Ramos (cell line): Measurements from ENCODE around the gene PDE6G.

Experiments
- in situ Hi-C: fragments of 300-500 bp; cut with MboI; formaldehyde crosslinking; loops from one replicate; pipeline ENCODE4 v1.14.3; 2022; ENCODE audit warnings: low sequenced_read_pairs; ENCODE audit not compliant: unreplicated experiment

The PDE6G gene

DNA sequence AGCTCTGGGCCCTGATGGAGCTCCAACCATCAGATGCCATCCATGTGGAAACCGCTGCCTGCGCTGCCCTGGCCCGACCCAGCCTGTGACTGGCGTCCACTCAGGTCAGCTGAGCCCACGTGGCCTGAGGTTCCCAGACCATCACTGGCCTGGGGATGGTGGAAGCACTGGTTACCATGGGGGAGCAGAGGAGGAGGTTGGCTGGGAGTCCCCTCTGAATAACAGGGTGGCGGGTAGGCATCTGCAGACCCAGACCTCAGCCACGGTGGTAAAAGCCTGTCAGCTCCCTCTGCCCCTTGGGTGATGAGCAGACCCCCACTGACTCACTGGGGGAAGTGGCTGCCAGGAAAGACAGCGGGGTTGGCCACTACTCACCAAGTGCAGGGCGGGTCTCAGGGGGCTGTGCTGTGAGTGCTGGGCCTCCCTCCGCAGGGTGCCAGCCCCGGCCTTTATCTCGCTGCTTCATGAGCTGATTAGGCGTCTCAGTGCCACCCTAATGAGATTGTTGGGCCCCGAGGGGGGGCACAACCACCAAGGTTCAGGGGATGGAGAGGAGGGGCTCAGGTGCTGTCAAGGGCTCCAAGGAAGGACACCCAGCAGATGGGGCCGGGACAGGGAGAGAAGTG lies at the start of gene PDE6G:
PDE6G (minus strand) TSS at position 425 of the 626 bp plus-strand sequence. CDS start 3,237 bp downstream, outside the sequence.
- in situ Hi-C loops: no loop called here

DNA sequence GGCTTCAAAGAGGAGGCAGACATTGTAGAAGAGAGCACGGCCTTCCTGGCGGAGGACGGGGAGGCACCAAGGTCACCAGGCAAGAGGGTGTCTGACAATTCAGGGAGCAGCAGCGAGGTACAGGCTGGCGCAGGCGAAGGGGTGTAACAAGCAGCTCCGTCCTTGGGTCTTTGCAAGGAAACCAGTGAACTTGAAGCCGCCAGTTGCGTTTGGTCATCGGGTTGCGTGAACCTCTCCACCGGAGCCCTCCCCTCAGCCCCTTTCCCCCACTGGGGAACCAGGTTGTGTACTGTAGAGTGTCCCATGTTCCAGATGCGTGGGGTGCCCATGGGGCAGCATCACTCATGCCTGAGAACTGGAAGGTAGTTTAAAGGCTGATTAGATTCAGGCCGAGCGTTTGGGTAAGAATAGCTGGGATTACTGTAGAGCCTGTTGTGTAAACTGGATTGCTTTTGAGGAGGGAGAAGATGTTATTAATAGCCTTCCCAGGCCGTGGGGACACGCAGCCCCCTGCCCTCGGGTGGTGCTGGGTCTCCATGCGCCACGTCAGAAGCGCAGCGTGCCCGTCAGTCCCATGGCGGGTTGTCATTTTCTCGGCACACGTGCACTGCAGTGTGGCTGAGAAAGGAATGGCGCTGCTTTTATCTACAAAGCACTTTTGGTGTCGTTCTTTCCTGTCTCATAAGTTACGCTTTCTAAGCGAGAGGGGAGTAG lies 49.3 kb upstream of the PDE6G start:
- in situ Hi-C loops: no loop called here

DNA sequence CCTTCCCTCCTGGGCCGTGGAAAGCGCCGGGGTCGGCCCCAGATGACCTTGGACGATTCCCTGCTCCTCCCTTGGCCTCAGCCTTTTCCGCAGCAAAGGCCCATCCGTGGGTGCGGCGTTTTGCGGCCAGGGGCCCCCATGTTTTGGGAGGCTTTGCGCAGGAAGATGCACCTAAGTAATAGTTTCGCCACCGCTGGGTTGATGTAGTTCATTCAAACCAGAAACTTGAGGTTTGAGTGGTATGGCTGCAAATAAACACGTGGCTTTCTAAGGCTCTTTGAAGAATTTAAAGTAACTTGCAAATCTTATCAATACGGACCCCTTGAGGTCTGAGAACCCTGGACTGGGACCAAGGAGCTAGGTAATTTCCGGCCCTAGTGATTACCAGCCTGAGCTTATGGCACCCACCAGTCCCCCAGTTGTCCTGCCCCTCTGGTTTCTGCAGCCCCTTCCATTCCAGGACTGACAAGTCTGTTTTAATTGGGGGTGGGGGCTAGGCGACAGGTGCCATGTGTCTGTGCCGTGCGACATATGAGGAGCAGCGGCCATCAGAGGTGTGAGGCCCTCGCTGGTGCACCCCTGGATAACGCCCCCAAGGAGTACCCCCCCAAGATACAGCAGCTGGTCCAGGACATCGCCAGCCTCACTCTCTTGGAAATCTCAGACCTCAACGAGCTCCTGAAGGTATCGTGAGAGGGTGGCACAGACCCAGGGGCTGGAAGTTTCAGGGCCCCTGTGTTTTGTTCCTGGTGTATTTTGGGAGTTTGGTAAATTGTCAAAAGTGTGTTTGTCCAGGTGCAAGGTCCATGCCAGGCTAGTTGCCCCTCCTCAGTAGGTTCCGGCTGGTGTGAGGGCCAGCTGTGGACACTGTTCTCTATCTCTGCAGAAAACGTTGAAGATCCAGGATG lies 47.7 kb upstream of the PDE6G start:
- in situ Hi-C loops: no loop called here

DNA sequence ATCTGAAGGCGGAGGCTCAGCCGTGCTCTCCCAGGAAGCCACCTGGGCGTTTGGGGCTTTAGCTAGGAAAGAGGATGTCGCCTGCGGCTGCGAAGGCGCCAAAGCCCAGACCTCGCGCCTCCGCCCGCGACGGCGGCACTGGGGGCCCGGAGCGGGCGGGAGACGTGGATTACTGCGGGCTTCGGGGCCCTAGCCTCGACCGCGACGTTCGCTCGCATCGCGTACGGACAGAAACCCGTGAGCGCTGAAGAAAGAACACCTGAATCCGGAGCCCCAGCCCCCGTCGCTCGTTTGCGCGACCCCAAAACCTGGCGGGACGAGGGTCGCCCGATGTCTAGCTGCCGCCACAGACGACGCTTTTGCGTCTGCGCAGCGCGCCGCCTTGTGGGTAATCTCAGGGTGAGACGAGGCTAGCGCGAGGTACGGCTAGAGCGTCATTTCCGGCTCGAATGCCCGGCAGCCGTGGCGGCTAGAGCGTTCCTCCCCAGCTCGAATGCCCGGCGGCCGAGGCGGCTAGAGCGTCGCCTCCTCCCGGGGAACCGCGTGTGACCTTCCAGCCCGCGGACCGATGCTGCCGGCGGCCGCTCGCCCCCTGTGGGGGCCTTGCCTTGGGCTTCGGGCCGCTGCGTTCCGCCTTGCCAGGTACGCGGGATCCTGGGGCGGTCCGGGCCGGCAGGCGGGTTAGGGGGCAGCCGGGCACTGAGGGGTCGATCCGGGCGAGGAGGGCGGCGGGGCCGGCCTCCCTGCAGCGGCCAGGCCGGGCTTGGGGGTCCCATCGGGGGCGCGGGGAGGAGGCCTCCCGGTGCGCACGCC lies 46.8 kb upstream of the PDE6G start, which contains the start of gene MRPL12:
MRPL12 (plus strand) TSS at position 434 of the 813 bp plus-strand sequence; CDS start at position 569, 135 bp downstream.
- in situ Hi-C loops: no loop called here

DNA sequence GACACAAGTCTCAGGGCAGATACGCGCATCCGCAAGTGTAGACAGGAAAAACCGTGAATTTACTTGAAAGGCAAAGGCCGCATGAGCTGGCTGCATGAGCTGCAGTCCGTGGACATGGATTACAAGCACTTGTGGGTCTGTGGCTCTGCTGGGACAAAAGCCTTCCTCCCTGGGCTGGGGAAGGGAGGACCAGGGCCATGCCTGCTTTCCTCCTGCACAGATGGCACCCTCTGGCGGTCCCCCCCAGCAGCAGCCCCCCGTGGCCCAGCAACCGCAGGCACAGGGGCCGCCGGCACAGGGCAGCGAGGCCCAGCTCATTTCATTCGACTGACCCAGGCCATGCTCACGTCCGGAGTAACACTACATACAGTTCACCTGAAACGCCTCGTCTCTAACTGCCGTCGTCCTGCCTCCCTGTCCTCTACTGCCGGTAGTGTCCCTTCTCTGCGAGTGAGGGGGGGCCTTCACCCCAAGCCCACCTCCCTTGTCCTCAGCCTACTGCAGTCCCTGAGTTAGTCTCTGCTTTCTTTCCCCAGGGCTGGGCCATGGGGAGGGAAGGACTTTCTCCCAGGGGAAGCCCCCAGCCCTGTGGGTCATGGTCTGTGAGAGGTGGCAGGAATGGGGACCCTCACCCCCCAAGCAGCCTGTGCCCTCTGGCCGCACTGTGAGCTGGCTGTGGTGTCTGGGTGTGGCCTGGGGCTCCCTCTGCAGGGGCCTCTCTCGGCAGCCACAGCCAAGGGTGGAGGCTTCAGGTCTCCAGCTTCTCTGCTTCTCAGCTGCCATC lies 45.1 kb upstream of the PDE6G start:
- in situ Hi-C loops: no loop called here

DNA sequence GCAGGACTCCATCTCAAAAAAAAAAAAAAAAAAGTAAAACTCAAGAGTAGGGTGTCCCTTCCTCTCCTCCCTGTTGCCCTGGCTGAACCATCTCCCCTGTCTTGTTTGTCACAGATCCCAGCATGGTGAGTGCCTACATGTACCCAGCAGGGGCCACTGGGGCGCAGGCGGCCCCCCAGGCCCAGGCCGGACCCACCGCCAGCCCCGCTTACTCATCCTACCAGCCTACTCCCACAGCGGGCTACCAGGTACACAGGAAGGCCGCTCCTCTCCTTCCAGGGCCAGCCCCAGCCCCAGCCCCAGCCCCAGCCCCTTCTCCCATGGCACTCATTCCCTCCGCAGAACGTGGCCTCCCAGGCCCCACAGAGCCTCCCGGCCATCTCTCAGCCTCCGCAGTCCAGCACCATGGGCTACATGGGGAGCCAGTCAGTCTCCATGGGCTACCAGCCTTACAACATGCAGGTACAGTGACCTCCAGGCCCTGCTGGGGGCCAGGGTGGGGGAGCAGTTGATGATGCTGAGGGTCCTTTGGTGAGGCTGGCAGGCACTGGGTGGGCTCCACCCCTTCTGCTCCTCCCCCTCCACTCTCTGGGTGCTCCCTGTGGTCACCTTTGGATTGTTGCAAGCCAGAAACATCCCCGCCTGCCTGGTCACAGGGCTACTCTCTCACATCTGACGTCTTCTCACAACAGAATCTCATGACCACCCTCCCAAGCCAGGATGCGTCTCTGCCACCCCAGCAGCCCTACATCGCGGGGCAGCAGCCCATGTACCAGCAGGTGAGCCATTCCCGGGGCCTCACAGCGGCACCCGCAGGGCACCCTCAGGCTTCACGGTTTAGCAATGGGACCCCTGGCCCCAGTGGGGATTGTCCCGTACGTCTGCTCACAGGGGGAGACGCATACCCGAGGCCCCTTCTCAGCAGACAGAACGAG lies 44.3 kb upstream of the PDE6G start:
- in situ Hi-C loops: no loop called here

DNA sequence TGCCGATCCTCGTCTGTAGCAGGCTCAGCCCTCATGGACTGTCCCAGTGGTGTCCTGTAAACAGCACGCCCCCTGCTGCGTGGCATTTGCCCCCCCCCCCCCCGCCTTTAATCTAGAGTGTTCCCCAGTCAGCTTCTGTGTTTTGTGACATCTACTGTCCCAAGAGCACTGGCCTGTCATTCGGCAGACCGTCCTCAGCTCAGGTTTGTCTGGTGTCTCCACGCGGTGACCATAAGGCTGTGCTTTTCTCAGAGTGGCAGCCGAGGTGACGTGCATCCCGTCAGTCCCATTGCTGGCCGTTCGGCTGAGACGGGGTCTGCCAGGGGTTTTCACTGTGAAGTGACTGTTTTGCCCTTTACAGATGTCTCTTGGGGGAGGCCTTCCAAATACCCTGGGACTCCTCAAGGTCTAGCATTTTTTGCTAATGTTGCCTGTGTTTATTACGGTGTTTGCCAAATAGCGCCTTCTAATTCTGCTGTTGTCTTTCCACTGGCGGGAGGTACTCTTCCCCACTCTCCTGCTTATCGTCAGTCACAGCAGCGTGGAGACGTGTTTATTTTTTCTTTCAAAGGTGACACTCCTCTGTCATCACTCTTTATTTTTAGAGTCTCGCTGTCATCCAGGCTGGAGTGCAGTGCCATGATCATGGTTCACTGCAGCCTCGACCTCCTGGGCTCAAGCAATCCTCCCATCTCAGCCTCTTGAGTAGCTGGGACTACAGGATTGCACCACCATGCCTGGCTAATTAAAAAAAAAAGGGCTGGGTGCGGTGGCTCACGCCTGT lies 41.1 kb upstream of the PDE6G start:
- in situ Hi-C loops: no loop called here

DNA sequence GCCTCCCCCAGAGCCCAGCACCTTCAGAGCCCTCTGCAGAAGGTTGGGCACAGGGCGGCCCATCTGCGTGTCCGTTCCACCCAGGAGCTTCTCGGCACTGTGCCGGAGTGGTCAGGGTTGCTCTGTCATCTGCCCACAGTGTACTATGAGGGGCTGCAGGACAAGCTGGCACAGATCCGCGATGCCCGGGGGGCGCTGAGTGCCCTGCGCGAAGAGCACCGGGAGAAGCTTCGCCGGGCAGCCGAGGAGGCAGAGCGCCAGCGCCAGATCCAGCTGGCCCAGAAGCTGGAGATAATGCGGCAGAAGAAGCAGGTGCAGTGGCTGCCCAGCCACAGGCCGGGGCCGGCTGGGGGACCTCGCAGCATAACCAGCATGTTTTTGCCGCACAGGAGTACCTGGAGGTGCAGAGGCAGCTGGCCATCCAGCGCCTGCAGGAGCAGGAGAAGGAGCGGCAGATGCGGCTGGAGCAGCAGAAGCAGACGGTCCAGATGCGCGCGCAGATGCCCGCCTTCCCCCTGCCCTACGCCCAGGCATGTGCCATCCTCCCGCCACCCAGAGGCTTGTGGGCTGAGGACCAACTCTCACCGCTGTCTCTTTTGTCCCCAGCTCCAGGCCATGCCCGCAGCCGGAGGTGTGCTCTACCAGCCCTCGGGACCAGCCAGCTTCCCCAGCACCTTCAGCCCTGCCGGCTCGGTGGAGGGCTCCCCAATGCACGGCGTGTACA lies 40.0 kb upstream of the PDE6G start:
- in situ Hi-C loops: no loop called here

DNA sequence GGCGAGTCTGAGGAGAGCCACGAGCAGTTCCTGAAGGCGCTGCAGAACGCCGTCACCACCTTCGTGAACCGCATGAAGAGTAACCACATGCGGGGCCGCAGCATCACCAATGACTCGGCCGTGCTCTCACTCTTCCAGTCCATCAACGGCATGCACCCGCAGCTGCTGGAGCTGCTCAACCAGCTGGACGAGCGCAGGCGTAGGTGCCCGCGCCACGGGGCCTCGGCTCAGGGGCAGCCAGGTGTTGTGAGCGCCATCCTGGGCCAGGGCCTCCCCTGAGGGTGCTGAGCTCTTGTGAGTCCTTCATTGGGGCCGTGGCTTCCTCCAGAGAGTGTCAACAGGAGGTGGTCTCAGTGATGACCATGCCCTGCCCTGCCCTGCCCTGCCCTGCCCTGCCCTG lies 39.5 kb upstream of the PDE6G start:
- in situ Hi-C loops: no loop called here

DNA sequence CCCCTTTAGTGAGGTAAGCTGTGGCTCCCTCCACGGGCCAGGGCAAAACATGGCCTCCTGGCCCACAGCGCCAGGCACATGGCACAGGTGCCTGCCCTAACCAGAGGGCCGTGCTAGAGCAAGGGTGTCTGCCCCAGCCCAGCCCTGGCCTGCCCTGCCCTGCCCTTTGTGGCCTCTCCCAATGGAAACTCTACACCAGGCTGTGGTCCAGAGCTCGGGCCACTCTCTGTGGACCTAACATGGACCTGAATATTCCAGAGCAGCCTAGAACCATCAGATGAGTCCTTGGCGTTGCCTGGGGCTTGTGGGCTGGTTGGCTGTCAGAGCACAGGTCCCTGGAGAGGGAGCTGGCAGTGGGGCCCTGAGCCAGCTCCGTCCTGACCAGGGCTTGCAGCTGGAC lies 38.9 kb upstream of the PDE6G start:
- in situ Hi-C loops: no loop called here

DNA sequence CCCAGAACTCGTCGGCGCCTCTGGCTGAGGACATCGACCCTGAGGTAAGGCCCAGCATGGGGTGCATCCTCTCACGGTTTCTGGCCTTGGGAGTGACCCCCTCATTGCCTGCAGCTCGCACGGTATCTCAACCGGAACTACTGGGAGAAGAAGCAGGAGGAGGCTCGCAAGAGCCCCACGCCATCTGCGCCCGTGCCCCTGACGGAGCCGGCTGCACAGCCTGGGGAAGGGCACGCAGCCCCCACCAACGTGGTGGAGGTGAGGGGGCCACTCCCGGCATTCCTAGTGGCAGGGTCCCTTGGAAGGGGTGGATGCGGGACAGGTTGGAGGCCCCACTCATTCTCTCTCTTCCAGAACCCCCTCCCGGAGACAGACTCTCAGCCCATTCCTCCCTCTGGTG lies 38.5 kb upstream of the PDE6G start:
- in situ Hi-C loops: no loop called here

DNA sequence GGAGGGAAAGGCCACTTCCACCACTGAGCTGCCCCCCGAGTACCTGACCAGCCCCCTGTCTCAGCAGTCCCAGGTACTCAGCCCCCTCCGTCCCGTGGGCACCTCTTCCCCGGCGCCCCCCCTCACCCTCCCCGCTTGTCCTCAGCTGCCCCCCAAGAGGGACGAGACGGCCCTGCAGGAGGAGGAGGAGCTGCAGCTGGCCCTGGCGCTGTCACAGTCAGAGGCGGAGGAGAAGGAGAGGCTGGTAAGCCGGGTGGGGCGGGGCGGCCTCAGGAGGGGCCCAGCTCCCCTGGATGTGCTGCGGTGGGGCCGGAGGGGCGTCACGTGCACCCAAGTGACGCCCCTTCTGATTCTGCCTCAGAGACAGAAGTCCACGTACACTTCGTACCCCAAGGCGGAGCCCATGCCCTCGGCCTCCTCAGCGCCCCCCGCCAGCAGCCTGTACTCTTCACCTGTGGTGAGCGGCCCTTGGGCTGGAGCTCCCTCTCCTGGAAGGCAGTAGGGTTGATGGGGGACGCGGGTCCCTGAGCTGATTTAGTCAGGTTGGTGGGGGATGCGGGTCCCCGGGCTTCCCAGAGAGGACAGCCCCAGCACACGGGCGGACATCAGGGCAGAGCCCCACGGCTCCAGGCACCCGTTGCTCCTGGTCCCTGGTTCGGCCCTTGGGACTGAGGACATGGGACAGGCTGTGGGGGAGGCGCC lies 37.3 kb upstream of the PDE6G start:
- in situ Hi-C loops: no loop called here

DNA sequence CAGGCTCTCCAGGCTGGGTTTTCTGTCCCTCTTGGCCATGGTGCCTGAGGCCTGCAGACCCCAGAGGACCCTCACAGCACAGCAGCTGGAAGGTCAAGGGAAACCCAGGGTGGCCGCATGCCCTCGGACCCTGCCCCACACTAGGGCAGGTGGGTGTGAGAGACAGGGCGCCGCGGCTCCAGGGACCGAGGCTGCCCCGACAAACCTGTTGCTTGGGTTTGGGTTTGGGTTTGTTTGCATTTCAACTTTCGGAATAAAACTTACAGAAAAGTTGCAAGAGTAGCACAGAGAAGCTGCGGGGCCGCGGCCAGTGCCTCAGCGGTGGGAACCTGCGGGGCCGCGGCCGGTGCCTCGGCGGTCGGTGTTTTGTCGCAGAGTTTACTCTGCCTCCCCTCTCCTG lies 35.3 kb upstream of the PDE6G start:
- in situ Hi-C loops: no loop called here

DNA sequence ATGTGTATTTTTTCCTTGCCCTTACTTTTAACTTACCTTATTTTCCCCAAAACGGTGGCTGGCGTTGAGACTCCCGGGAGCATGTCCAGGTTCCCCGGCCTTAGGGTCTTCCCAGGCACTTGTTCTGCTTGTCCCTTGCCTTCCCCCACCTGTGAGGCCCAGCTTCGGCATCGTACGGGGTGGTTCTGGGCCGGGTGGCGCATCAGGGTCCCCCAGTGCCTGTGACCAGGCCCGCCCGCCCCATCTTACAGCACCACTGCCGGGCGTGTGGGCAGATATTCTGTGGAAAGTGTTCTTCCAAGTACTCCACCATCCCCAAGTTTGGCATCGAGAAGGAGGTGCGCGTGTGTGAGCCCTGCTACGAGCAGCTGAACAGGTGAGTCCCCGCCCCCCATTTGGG lies 34.9 kb upstream of the PDE6G start:
- in situ Hi-C loops: no loop called here

DNA sequence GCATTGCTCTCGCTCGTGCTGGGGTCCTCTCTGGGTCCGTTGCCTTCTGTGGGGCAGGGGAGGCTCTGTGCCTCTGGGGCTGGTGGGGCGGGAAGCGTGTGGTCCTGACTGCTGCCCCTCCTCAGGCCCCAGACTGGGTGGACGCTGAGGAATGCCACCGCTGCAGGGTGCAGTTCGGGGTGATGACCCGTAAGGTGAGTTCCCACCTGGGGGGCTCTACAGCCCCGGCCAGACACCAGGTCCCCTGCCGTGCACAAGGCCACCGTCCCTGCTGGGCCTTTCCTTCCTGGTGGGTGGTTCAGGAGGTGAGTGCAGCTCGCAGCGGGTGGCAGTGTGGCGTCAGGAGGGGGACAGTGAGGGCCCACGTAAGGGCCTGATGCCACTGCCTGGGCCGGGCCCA lies 34.2 kb upstream of the PDE6G start:
- in situ Hi-C loops: no loop called here

DNA sequence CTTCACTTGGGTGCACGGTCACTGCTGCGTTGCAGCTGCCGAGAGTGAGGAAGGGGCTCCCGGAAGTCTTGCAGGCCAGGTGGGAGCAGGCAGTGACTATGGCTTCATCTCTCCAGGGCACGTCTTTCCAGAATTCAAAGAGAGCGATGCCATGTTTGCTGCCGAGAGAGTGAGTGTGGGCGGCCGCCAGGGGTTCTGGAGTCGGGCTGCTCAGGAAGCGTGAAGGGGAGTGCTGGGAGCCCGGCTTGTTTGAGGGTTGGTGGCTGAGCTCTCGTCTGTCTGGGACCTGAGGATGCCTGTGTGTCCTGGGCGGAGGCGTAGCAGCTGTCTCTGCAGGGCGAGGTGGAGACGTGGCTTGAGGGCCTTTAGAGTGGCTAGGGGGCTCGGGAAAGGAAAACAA lies 33.7 kb upstream of the PDE6G start:
- in situ Hi-C loops: no loop called here
